G401.6 (cell line): Measurements from ENCODE around the gene ABLIM1.

Source experiments
- FAIRE-seq: peaks from 2 replicates; lab custom pipeline; 2012; peaks lifted over from hg19 to GRCh38; lab: Jason Lieb, UNC

The ABLIM1 gene

DNA sequence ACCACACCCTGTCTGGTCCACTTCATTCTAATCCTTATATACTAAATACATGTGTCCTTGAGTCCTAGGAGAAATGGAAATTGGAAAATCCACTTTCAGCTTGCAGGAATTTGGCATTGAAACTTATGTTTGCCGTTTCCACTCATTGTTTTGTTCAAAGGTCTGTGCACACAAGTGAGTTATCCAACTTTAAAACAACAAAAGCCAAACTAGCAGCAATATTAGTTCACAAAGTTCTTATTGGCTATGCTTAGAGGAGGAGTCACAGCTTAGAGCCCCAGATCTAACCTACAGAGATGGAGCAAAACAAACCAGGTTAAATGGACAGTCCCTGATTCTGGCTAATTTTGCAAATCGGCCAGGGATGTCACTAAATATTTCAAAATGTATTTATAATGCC, 209.2 kb downstream of the ABLIM1 start:
- no peak for FAIRE-seq

DNA sequence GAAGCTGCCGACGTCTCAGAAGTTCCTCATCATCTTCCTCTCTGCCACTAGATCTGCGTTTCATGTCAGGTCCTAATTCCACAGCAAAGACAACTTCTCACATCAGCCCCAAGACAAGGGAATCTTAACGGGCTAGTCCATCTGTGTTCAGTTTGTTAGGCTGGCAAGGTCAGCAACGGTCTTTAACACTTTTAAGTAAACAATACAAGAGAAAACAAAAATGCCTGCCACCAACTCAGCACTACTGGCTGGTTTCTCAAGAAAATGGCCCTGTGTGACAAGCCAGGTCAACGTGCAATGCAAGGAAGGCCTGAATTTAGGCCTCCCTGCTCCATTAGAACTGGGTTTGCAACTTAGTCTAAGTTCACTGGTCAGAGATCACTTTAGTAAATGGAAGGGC, 212.7 kb downstream of the ABLIM1 start:
- FAIRE-seq: no peak

- FAIRE-seq: no peak
Measured at GRCh38 chr10:114444819-114445218, 213.3 kb downstream of the ABLIM1 start.

DNA sequence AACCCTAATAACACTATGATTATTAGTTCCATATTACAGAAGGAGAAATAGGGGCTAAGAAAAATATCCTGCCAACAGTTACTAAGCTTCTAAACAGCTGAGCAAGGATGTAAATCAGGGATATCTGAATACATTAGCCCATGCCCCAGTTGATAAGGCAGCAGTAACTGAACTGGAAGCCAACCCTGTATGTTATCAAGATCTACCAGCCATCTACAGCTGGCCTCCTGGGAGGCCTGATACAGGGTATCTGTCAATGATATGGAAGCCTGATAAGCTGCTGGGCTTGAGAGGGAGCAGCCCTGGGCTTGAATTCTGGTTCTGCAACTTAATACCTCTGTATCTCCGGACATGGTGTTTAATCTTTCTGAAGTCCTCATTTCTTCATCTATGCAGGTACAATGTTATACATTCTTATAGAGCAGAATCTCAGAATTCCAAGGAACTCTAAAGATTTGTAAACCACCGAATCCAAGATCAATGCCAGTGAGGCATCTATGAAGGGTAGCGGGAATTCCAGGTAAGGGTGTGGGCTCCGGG, 215.9 kb downstream of the ABLIM1 start:
- no peak for FAIRE-seq

DNA sequence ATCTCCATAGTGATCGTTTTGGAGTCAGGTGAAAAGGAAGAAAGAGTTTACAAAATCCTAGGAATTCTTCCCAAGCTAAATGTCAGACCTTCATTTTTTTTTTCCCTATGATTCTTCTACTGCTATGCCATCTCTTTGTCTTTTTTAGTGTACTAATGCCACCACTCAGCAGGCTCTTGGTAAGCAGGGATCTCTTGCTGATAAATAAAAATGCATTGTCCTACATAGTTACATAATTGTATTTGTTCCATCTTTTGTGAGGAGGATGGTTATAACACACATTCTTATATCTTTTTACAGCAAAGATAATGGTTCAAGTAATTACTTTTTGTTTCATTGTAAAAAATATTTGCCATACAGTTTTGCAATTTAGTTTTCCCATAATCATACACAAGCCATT, 217.0 kb downstream of the ABLIM1 start:
- no peak for FAIRE-seq

GRCh38 chr10:114437473-114438292, 220.4 kb downstream of the ABLIM1 start:
- no peak for FAIRE-seq

DNA sequence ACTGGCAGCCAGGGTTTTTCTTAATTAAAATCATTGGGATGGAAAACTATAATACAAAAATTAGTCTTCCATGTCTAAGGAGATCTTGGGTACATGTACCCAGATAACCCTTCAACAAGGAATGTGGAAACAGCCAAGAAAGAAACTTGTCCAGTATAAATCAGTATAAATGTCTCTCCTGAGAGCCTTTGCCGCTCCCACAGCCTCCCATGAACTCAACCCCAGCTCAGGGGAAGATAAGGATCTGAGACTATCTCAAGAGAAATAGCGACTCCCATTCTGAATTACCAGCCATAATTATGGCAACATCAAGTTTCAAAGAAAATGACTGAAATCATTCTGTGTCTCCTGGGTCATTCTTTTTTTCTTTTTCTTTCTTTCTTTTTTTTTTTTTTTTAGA, 221.1 kb downstream of the ABLIM1 start:
- no peak for FAIRE-seq

- no peak for FAIRE-seq
Measured at GRCh38 chr10:114432566-114433093, 225.4 kb downstream of the ABLIM1 start.

DNA sequence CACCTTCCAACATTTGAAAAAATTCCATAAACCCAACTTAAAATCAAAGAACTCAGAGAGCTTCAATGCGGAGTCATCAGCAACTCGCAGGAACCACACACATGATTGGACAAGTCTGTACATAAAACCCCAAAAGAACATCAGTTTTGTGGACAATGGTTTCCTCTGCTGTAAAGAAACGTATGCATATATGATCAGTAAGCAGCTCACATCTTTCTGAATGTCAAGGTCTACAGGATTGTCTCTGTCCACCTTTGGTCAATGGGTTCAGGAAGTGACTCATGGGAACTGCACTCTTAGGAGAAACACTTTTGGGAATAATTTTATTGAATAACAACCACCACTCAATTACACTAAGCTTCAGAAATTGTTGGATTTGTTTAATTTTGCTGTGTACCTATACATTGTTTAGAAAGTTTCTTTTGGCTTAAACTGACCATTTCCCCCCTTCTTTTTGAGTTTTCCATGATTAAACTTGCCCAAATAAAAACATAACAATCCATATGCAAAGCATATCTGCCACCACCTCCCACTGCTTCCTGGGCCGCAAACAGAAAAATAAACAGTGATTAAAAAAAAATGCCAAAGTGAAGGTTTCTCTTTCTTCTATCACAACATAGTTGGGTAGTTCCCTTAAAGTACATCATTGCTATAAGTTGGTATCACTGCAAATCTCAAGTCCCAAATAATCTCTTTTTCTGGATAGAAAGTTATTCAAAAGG, 226.5 kb downstream of the ABLIM1 start:
- FAIRE-seq: no peak

DNA sequence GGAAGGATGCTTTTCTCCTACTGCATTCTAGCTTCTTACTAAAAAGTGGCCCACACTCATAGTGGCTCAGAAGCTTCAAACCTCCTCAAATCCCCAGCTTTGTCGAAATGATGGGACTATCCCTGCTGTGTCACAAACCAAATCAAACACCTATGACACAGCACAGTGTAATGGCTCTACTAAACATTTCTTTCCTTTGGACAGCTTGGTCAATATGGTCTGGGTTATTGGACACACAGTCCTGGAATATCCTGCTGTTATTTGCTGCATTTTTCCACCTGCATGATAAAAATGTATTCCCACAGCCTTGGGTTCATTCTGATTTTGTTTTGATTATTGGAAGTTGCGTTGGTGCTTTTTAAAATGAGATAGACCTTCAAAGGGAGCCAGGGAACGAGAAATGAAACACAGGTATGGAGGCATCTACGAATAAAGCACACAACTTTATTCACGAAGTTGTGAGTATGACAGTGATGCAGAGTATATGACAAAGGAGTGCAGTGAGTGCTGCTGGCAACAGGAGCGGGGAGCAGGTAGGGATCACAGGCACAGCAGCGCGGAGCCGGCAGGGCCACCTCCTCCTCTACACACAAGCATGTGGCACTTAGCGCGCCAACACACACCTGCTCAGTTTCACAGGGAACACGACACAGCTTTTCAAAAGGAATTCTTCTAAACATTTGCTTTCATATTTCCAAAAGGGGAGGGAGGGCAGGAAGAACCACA, 227.2 kb downstream of the ABLIM1 start:
- no peak for FAIRE-seq

- no peak for FAIRE-seq
Measured at GRCh38 chr10:114429581-114430335, 228.3 kb downstream of the ABLIM1 start.

GRCh38 chr10:114427124-114427852, 230.8 kb downstream of the ABLIM1 start:
- FAIRE-seq: no peak

- no peak for FAIRE-seq
Measured at GRCh38 chr10:114426476-114426875, 231.6 kb downstream of the ABLIM1 start.

GRCh38 chr10:114420811-114421485, 237.1 kb downstream of the ABLIM1 start:
- FAIRE-seq: no peak

DNA sequence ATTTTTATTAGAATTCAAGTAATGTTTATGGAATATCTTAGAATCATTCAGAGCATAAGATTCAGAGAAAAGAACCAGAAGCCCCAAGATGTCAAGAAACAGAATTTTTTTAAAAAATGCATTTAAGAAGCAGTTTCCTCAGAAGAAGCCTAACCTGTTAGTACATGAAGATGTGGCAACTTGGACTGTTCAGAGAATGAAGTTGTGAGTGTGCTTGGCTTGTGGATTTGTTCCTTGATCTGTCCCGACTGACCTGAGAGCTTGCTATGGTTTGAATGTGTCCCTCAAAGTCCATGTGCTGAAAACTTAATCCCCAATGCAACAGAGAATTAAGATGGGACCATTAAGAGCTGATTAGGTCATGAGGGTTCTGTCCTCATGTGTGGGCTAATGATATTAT, 240.0 kb downstream of the ABLIM1 start:
- FAIRE-seq: no peak

DNA sequence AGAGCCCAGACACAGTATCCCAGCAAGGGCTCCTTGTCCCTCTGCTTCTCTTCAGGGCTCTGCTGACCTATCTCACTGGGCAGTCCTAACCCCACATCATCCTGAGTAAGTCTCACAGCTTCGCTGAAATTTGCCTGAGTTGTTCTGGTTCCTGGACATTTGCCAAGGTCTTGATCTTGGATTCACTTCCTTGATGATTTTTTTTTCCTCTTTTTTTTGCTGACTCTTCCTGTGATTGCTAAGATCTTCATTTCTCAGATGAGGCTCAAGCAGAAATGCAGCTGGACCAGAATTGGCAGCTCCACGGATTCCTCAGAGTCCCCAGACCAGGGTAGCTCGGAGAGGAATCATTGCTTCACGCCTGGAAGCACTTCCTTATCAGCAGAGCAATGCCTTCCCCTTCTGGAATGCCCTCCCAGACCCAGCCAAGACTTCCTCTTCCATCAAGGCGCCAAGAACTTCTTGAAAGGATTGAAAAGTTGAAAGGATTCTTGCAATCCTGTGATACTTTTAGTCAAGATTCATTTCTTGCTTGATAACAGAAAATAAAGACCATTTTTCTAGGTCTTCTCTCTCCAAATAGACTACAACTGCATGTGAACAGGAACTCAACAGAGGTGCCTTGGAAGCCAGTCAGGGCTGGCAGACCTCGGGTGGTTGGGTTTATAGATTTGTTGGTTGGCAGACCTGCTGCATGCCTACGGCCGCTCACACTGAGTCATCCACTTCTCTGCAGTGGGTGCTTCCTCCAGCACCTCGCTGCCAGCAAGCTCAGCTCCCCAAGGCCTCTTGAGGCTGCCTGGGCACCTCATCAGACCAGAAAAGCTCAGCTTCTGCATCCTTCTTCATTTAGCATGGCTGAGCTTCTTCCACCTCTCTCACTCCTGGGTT, 244.9 kb downstream of the ABLIM1 start:
- FAIRE-seq: no peak

- no peak for FAIRE-seq
Measured at GRCh38 chr10:114408968-114409444, 249.1 kb downstream of the ABLIM1 start.

GRCh38 chr10:114408112-114408967, 249.7 kb downstream of the ABLIM1 start:
- FAIRE-seq: no peak
